SH-SY5Y (cell line): ENCODE results near the gene MEF2D.

ENCODE experiments used
- GATA2 ChIP-seq: IDR thresholded peaks from 2 replicates; pipeline ENCODE4 v1.6.1; 2011; ENCODE audit warnings: mild to moderate bottlenecking, low read depth, low read length
- GATA3 ChIP-seq: IDR thresholded peaks from 2 replicates; pipeline ENCODE4 v1.6.1; 2011; ENCODE audit warnings: low read depth, mild to moderate bottlenecking, low read length, moderate library complexity

MEF2D gene

GRCh38 chr1:156423422-156424352, 76.9 kb downstream of the MEF2D start:
- TF ChIP-seq GATA3 (no peak), GATA2 (no peak)

- no peak for TF ChIP-seq GATA3
- TF ChIP-seq GATA2: no peak
These were observed 77.9 kb downstream of the MEF2D start for GRCh38 chr1:156422602-156423091.

GRCh38 chr1:156421939-156422601, 78.5 kb downstream of the MEF2D start:
- no peak for TF ChIP-seq GATA2
- TF ChIP-seq GATA3: no peak

GRCh38 chr1:156421062-156421938, 79.3 kb downstream of the MEF2D start:
- no peak for TF ChIP-seq GATA2
- TF ChIP-seq GATA3: no peak

GRCh38 chr1:156420205-156421061, 80.1 kb downstream of the MEF2D start:
- TF ChIP-seq GATA2 (peak; percentile 69), GATA3 (no peak)

- TF ChIP-seq GATA3 (no peak), GATA2 (no peak)
These were observed 80.7 kb downstream of the MEF2D start for GRCh38 chr1:156419854-156420204.

- TF ChIP-seq GATA3 (no peak), GATA2 (no peak)
These were observed 82.0 kb downstream of the MEF2D start for GRCh38 chr1:156418416-156419070.

- TF ChIP-seq GATA2 (no peak), GATA3 (no peak)
These were observed 83.1 kb downstream of the MEF2D start for GRCh38 chr1:156417401-156418020.

GRCh38 chr1:156416993-156417392, 83.6 kb downstream of the MEF2D start:
- TF ChIP-seq GATA2 (no peak), GATA3 (no peak)

- no peak for TF ChIP-seq GATA2
- TF ChIP-seq GATA3: no peak
These were observed 86.0 kb downstream of the MEF2D start for GRCh38 chr1:156414461-156415064.
